Tibial nerve (tissue), 4 donors: ENCODE data around the gene BTBD6.

Experiments used
- CTCF ChIP-seq, 5 experiments: fragments of 200-600 bp in 3 of 5; fragments of 450-650 bp in 2 of 5; sonication (generic) in 3 of 5; IDR thresholded peaks; one replicate each; pipeline ENCODE4 v1.5.1; 2016 to 2019; ENCODE audit warnings: antibody characterized with exemption in 5 of 5, mild to moderate bottlenecking in 3 of 5, moderate library complexity in 2 of 5
- EP300 ChIP-seq, 2 donors: sonication (generic); formaldehyde crosslinking; IDR thresholded peaks; one replicate each; pipeline ENCODE4 v1.6.1; 2017; ENCODE audit warnings: antibody characterized with exemption in 2 of 2, mild to moderate bottlenecking in 1 of 2

GRCh38 chr14:105281371-105282097 lies 33.2 kb downstream of the BTBD6 start:
- TF ChIP-seq CTCF (IDR thresholded peaks at IDR 0.05) (peak; percentile 42 to 52 (median 48)), EP300 (IDR thresholded peaks at IDR 0.05) (no peak)
